Uterus (tissue), 2 donors: Measurements from ENCODE around the gene AMBP.

ENCODE experiments used
- CTCF ChIP-seq, 4 experiments: fragments of 200-600 bp in 2 of 4; fragments of 450-650 bp in 2 of 4; sonication (generic) in 2 of 4; IDR thresholded peaks; one replicate each; pipeline ENCODE4 v1.5.1; 2016 to 2019; ENCODE audit warnings: antibody characterized with exemption in 4 of 4, mild to moderate bottlenecking in 2 of 4, moderate library complexity in 1 of 4
- POLR2A ChIP-seq, 2 donors: fragments of 450-650 bp; IDR thresholded peaks; one replicate each; pipeline ENCODE4 v1.6.1; 2016; ENCODE audit warnings: antibody characterized with exemption in 2 of 2, mild to moderate bottlenecking in 1 of 2, moderate library complexity in 1 of 2

DNA sequence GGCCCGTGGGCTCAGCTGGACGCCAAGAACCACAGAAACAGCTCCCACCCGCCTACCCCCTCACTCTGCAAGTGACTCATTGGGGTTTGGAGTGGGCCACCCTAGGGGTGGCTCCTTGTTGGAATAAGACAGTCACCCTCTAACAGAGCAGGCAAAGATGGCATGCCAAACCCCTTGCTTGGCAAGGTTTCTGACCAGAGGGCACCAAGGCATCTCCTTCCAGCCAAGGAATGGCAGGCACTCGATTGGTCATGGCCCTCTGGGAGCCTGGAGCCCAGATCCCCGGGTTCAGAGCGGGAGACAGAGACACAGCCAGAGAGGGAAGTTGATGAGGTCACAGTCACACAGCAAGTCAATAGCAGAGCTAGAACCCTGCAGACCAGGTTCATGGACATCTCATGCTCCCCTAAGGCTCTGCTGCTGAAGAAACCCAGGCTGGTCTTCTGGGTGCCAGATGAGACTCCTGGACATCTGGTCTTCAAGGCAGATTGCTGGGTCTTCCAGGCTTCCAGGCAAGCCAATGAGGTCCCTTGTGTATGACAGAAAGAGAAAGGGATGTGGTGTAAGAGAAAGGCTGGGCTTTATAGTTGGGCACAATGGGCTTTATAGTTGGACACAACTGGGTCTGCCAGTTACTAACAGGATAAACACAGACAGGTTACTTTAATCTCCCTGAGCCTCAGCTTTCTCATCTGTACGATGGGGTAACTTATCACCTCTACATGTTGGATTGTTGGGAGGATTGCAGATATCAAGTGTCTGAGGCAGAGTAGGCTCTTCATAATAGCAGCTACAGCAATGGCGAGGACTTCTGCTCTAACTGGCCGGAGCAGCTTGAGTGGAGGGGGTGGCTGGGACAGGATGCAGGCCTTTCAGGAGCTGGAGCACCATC is 44.3 kb upstream of the AMBP start:
- TF ChIP-seq CTCF (IDR thresholded peaks at IDR 0.05) (no peak), POLR2A (IDR thresholded peaks at IDR 0.05) (no peak)
